Measurements from ENCODE around the gene DOP1A. TPM values are rescaled to one million over a fixed set of nuclear protein-coding genes. Genes with fewer than 3 reads are reported as not detected.

The DOP1A gene
- total RNA-seq, 2 experiments from 2014 or later: 6.6 to 7.7 TPM

DNA sequence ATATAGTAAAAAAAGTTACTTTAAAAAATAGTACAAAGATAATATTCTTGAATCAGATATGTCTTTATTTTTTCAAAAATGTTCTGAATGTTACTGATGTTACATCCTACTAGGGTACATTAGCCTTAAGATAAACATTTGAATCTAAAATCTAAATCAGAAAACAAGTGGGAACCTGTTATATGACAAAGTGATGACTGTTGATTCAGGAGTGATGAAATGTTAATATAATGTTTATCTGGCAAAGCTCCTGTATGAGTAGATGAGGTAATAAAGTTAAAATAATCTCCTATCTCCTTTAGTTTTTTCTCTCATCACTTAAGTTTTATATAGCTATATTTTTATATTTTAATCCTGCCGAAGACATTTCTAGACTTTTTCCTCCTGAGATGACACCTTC, 4.2 kb downstream of the DOP1A start:
- Mint-ChIP-seq H3K27ac (no peak overlapping the region), H3K4me3 (no peak overlapping the region), H3K27me3 (no peaks in the 10 kb centered on the region), H3K4me1 (ENCODE audit: low read depth) (peaks cover 34% of the 10 kb centered on the region), H3K9me3 (no peaks in the 10 kb centered on the region), H3K36me3 (ENCODE audit: low read depth) (peaks cover 4% of the 10 kb centered on the region)
- DNase-seq (no peak), ATAC-seq (no peak)
- CTCF ChIA-PET: interaction anchor here (0.8 to 1.4 kb wide), 2 partner anchors 14 to 143 kb away, joined by 3 to 12 read pairs; no protein-coding TSS in a partner anchor
- TF ChIP-seq, protein P1, sequence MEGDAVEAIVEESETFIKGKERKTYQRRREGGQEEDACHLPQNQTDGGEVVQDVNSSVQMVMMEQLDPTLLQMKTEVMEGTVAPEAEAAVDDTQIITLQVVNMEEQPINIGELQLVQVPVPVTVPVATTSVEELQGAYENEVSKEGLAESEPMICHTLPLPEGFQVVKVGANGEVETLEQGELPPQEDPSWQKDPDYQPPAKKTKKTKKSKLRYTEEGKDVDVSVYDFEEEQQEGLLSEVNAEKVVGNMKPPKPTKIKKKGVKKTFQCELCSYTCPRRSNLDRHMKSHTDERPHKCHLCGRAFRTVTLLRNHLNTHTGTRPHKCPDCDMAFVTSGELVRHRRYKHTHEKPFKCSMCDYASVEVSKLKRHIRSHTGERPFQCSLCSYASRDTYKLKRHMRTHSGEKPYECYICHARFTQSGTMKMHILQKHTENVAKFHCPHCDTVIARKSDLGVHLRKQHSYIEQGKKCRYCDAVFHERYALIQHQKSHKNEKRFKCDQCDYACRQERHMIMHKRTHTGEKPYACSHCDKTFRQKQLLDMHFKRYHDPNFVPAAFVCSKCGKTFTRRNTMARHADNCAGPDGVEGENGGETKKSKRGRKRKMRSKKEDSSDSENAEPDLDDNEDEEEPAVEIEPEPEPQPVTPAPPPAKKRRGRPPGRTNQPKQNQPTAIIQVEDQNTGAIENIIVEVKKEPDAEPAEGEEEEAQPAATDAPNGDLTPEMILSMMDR (IDR thresholded peaks at IDR 0.05): no peak
- intact Hi-C loops (cut with micrococcal nuclease): loop anchor here (5.0 kb wide), 1 partner anchor 441 kb away; the partner anchor contains the start of gene PRSS35
- POLR2A ChIA-PET: no interaction called here

DNA sequence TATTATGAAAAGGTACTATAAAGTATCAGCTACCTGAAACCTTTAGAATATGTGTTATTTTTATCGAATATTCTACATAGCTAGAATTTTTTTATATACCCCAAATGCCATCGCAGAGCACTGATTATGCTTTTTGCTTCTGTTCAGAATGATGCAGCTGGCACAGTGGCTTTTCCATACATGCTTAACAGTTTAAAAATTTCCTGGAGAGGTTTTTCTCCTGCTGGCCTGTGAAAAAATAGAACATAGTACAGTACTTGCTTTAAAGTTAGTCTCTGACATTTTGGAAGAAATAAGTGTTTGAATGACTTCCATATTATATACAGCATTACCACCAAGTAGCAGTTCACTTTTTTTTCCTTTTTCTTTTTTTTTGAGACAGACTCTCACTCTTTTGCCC, 5.3 kb downstream of the DOP1A start:
- Mint-ChIP-seq H3K27me3 (no peaks in the 10 kb centered on the region), H3K4me3 (no peak overlapping the region), H3K27ac (no peak overlapping the region), H3K36me3 (ENCODE audit: low read depth) (peaks cover 7% of the 10 kb centered on the region), H3K4me1 (ENCODE audit: low read depth) (peaks cover 35% of the 10 kb centered on the region), H3K9me3 (no peaks in the 10 kb centered on the region)
- intact Hi-C loops (cut with micrococcal nuclease): loop anchor here (5.0 kb wide), 1 partner anchor 440 kb away; the partner anchor contains the start of gene PRSS35
- DNase-seq: no peak
- TF ChIP-seq, protein P1 (IDR thresholded peaks at IDR 0.05): no peak
- ChIA-PET CTCF (interaction anchor here (1.4 kb wide), 1 partner anchor 142 kb away, joined by 12 read pairs; no protein-coding TSS in a partner anchor), POLR2A (no interaction called here)
- no peak for ATAC-seq

DNA sequence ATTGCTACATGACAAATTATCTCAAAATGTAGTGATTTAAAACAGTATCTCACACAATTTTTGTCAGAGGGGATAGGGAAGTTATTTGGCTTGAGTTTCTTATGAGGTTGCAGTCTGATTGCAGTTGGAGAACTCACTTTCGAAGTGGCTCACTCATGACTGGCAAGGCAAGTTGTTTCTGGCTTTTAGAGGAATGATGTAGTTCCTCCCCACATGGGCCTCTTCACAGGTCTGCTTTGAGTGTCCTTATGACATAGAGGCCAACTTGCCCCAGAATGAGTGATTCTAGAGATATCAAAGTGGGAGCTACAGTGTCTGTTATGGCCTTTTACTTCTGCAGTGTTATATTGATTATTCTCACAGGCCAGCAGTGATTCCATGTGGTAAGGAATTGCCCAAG, 6.1 kb downstream of the DOP1A start:
- CTCF ChIA-PET: no interaction called here
- no peaks in the 10 kb centered on the region for H3K27me3 Mint-ChIP-seq
- H3K4me1 Mint-ChIP-seq (ENCODE audit: low read depth): peaks cover 36% of the 10 kb centered on the region
- no peak for DNase-seq
- no peak overlapping the region for H3K27ac Mint-ChIP-seq
- peaks cover 7% of the 10 kb centered on the region for H3K36me3 Mint-ChIP-seq (ENCODE audit: low read depth)
- ATAC-seq: no peak
- POLR2A ChIA-PET: no interaction called here
- intact Hi-C loops (cut with micrococcal nuclease): loop anchor here (5.0 kb wide), 1 partner anchor 439 kb away; the partner anchor contains the start of gene PRSS35
- H3K9me3 Mint-ChIP-seq: no peaks in the 10 kb centered on the region
- no peak overlapping the region for H3K4me3 Mint-ChIP-seq
- TF ChIP-seq, protein P1 (IDR thresholded peaks at IDR 0.05): no peak

DNA sequence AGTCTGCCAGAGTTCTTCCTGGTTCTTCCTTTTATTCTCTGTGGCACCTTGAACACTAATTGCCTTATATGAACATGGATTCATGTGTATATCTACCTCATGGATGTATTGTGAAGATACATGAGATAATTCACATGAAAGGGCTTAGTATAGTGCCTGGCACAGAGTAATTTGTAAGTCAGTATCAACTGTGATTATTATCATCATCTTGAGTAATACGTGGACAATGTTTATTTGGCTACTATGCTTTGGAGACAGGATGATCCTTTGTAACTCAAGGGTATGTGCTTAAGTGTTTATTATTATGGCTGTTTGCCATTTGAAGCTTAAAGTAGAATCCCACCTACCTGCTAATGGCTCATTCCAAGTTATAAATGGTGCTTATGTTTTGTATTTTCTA, 16.0 kb downstream of the DOP1A start:
- TF ChIP-seq, protein P1 (IDR thresholded peaks at IDR 0.05): no peak
- H3K27me3 Mint-ChIP-seq: no peaks in the 10 kb centered on the region
- POLR2A ChIA-PET: no interaction called here
- H3K36me3 Mint-ChIP-seq (ENCODE audit: low read depth): peaks cover 5% of the 10 kb centered on the region
- ATAC-seq (no peak), DNase-seq (no peak)
- intact Hi-C loops (cut with micrococcal nuclease): no loop called here
- H3K9me3 Mint-ChIP-seq: peaks cover 1% of the 10 kb centered on the region
- H3K27ac Mint-ChIP-seq: no peak overlapping the region
- peaks cover 20% of the 10 kb centered on the region for H3K4me1 Mint-ChIP-seq (ENCODE audit: low read depth)
- H3K4me3 Mint-ChIP-seq: no peak overlapping the region
- CTCF ChIA-PET: interaction anchor here (9.5 kb wide), 1 partner anchor 17 kb away, joined by 75 read pairs; the partner anchor contains the start of genes DOP1A and UBE3D

DNA sequence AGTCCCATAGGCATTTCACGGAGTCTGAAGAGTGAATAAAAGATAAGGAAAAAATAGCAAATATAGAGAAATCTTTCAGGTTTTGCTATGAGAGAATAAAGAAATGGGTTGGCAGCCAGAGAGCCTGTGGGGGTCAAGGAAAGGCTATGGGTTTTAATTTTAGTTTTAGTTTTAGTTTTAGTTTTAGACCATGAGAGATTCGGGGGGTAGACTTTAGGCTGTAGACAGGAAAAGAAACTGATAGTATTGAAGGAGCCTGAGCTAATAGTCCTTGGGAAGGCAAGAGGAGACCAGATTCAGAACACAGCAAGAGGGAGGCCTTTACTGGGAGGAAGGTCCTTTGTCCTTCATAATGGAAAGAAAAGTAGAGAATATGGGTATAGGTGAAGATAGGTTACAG, 19.3 kb downstream of the DOP1A start:
- intact Hi-C loops (cut with micrococcal nuclease): no loop called here
- DNase-seq (no peak), ATAC-seq (peak; percentile 95)
- H3K27me3 Mint-ChIP-seq: no peaks in the 10 kb centered on the region
- peaks cover 1% of the 10 kb centered on the region for H3K9me3 Mint-ChIP-seq
- peaks cover 8% of the 10 kb centered on the region for H3K36me3 Mint-ChIP-seq (ENCODE audit: low read depth)
- ChIA-PET POLR2A (no interaction called here), CTCF (interaction anchor here (1.7 to 9.5 kb wide), 3 partner anchors 20 to 129 kb away, joined by 5 to 75 read pairs (median 8); partner anchors contain the start of genes DOP1A and UBE3D)
- H3K27ac Mint-ChIP-seq: peak overlapping the region; percentile 37
- TF ChIP-seq, protein P1 (IDR thresholded peaks at IDR 0.05): no peak
- H3K4me1 Mint-ChIP-seq (ENCODE audit: low read depth): peaks cover 18% of the 10 kb centered on the region
- peak overlapping the region; percentile 3 for H3K4me3 Mint-ChIP-seq
